Immature natural killer cell (primary cell): ENCODE measurements around the gene RNF220. TPM values are rescaled to one million over a fixed set of nuclear protein-coding genes. Genes with fewer than 3 reads are reported as not detected.
A peak's percentile ranks its signal among the peaks of the same experiment; 100 is the strongest.

ENCODE experiments used
- DNase-seq, 3 donors: peaks; one replicate each; pipeline ENCODE4 v3.0.0; 2022; ENCODE audit warnings: mixed read lengths in 1 of 3
- H3K27ac Mint-ChIP-seq, 6 donors: one replicate each; pipeline ENCODE4 v1.8.0; 2020; ENCODE audit warnings: mixed read lengths in 6 of 6, mild to moderate bottlenecking in 5 of 6, inconsistent platforms in 4 of 6, moderate library complexity in 3 of 6
- H3K27me3 Mint-ChIP-seq, 3 donors: one replicate each; pipeline ENCODE4 v1.8.0; 2020 to 2021; ENCODE audit warnings: low read depth in 3 of 3, mild to moderate bottlenecking in 3 of 3, mixed read lengths in 3 of 3, moderate library complexity in 3 of 3, inconsistent platforms in 1 of 3
- H3K36me3 Mint-ChIP-seq, 3 donors: one replicate each; pipeline ENCODE4 v1.8.0; 2020; ENCODE audit warnings: mixed read lengths in 3 of 3, inconsistent platforms in 2 of 3, mild to moderate bottlenecking in 2 of 3
- H3K4me1 Mint-ChIP-seq, 2 donors: one replicate each; pipeline ENCODE4 v1.8.0; 2020; ENCODE audit warnings: inconsistent platforms in 2 of 2, mild to moderate bottlenecking in 2 of 2, mixed read lengths in 2 of 2, moderate library complexity in 1 of 2
- H3K4me3 Mint-ChIP-seq, 5 donors: one replicate each; pipeline ENCODE4 v1.8.0; 2020; ENCODE audit warnings: mild to moderate bottlenecking in 5 of 5, mixed read lengths in 5 of 5, inconsistent platforms in 3 of 5, moderate library complexity in 3 of 5
- H3K9me3 Mint-ChIP-seq, 6 donors: one replicate each; pipeline ENCODE4 v1.8.0; 2020; ENCODE audit warnings: mild to moderate bottlenecking in 6 of 6, mixed read lengths in 6 of 6, inconsistent platforms in 4 of 6, moderate library complexity in 3 of 6
- polyA plus RNA-seq, 3 donors: library from polyadenylated mRNA; unstranded; fragments of 300-500 nt; fragmentation: Illumina TruSeq; gene quantifications; one replicate each; pipeline ENCODE4 v1.2.3, GENCODE V29; 2021

The RNF220 gene
- polyA plus RNA-seq, 3 donors from 2014 or later: 69.4 to 107 (median 83.2) TPM

DNA sequence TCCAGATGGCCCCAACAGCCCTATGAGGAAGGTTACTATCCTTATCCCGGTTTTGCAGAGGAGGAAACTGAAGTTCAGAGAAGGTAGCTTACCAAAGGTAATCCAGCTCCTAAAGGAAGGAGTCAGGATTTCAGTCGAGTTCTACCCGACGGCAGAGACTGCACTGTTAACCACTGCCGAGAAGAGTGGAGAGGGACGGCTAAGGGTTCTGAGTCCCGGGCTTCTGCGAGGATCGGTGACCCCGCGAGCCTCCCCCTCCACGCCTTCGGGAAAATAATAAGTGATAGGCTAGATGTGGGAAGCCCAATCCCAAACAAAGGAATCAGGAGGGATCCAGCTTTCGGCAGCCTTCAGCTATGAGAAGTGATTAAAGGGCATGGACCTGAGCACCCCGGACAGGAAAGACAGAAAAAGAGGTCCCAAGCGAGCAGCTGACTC is 268.6 kb downstream of the RNF220 start:
- peaks cover 2 to 5% (median 2%) of the 10 kb centered on the region in 3 donors for H3K27me3 Mint-ChIP-seq
- H3K4me3 Mint-ChIP-seq: peak overlapping the region; percentile 88 to 95 (median 93)
- H3K4me1 Mint-ChIP-seq: peaks cover 27 to 32% of the 10 kb centered on the region in 2 donors
- peak overlapping the region; percentile 84 to 93 (median 88) for H3K27ac Mint-ChIP-seq
- H3K36me3 Mint-ChIP-seq: peaks cover 0 to 8% (median 0%) of the 10 kb centered on the region in 3 donors
- no peaks in the 10 kb centered on the region for H3K9me3 Mint-ChIP-seq
- DNase-seq: peak in 1 of 3 donors; percentile 3

DNA sequence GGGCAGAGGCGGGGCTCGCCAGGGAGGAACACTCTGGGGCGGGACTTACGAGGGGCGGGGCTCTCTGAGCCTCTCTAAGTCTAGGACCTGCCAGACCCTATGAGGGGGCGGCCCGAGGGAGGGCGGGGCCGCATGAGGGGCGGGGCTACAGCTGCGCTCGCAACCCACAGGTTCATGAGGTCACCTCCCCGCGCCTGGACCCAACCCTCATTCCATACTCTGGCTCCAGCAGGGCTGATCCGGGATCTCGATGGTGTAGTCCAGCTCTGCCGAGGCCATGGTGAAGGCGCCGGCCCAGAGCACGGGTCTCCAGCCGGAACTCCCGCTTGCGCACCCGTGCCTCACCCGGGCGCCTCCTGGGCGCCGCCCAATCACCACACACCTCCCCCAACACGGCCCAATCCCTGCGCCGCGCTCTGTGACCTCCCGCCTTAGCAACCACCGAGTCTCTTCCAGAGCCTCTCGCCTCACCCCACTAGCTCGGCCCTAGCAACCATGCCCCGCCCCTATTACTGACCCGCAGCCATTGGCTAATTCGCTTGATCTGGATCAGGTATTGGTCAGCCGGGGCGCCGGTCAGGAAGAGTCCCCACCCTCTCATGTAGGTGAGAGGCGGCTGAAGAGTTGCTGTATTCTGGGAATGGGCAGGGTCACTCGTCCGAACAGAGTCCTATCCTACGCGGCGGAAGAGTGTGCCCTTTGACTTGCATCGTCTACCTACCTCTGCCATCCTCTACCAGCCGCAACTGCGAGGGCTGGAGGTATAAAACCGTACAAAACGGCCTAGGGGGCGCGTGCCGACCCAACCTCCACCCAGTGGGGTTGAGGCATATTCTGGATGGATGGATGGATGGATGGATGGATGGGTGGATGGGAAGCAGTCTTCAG is 269.3 kb downstream of the RNF220 start, which contains the start of the genes ARMH1 and TMEM53:
ARMH1 (plus strand) TSS at position 602 of the 888 bp plus-strand sequence. CDS start 14,984 bp downstream, outside the sequence.
TMEM53 (minus strand) TSS at position 369 of the 888 bp plus-strand sequence; CDS start at position 279, 90 bp downstream.
- Mint-ChIP-seq H3K4me3 (peak within 1 kb of the TSS; percentile 88 to 95 (median 93)), H3K27me3 (peaks cover 2 to 5% (median 2%) of the 10 kb centered on the region in 3 donors), H3K27ac (peak within 1 kb of the TSS; percentile 84 to 93 (median 90)), H3K9me3 (no peaks in the 10 kb centered on the region), H3K36me3 (peaks cover 0 to 8% (median 0%) of the 10 kb centered on the region in 3 donors), H3K4me1 (peaks cover 27 to 32% of the 10 kb centered on the region in 2 donors)
- peak; percentile 97 to 99 (median 98) for DNase-seq

DNA sequence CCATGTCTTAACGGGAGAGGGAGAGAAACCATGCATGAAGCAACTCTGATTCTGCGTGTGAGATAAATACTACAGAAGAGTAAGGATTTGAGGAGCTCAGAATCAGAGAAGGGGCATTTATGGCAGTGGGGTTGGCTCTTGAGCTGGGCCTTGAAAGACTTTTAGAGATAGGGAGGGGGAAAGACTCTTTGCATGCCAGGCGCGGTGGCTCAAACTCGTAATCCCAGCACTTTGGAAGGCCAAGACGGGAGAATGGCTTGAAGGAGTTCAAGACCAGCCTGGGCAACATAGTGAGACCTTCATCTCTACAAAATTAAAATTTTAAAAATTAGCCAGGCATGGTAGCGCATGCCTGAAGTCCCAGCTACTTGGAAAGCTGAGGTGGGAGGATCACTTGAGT is 270.1 kb downstream of the RNF220 start:
- DNase-seq: no peak
- Mint-ChIP-seq H3K4me1 (peaks cover 27 to 32% of the 10 kb centered on the region in 2 donors), H3K9me3 (no peaks in the 10 kb centered on the region), H3K27me3 (peaks cover 2 to 5% (median 2%) of the 10 kb centered on the region in 3 donors), H3K36me3 (peaks cover 0 to 6% (median 0%) of the 10 kb centered on the region in 3 donors), H3K27ac (peak overlapping the region; percentile 84 to 93 (median 90)), H3K4me3 (peak overlapping the region; percentile 88 to 95 (median 93))

DNA sequence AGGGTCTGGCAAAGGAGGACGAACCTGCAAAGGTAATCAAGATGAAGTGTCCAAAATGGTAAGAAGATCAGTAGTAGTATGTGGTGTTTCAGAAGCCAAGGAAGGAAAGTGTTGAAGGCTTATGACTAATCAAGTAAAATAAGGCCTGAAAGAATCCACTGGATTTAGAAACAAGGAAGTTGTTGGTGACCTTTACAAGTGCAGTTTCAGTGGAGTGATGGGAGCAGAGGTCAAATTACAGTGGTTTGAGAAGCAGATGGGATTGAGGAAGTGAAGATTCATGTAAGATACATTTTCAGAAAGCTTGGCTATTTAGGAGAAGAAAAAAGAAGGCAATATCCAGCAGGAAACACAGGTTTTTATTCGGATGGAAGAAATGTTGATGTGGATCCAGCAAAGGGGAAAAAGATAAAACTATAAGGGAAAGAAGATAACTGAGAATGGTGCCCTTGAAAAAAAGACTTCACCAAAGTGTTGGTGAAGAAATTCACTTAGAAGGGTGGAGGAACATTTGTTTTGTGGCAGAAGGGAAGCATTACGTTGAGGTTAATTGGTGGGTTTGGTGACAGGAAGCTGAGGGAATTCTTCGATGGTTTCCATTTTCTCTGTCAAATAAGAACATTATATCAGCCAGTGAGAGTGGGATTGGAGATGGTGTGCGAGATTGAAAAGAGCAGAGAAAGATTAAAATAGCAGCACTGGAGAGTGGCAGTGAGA is 271.6 kb downstream of the RNF220 start:
- Mint-ChIP-seq H3K4me1 (peaks cover 27 to 32% of the 10 kb centered on the region in 2 donors), H3K36me3 (no peaks in the 10 kb centered on the region), H3K4me3 (no peak overlapping the region), H3K27ac (no peak overlapping the region), H3K9me3 (no peaks in the 10 kb centered on the region), H3K27me3 (peaks cover 2 to 5% (median 4%) of the 10 kb centered on the region in 3 donors)
- DNase-seq: no peak

DNA sequence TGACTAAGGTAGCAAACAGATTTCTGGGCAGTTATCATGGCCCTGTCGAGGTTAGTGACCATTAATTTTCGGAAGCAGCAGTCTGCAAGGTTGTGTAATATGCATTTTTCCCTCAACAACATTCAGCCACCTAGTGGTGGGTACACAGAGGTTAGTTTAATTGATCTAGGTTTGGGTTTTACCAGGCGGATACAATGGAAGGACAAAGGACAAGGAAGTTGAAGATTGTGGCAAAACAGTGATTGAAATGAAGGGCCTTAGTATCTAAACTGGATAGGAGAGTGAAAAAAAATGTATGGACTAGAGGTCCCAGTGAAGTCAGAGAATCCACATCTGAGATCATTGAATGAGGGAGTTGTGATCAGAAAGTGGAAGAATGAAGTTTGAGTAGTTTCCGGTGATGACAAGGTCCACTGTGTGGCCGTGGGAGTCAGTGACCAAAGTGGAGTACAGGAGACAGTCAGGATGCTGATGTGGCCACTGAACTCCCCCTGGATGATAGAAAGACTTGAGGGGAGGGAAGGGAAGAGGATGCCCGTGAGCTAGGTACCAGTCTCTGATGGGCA is 272.2 kb downstream of the RNF220 start:
- Mint-ChIP-seq H3K36me3 (no peaks in the 10 kb centered on the region), H3K4me3 (no peak overlapping the region), H3K9me3 (no peaks in the 10 kb centered on the region), H3K4me1 (peaks cover 22 to 26% of the 10 kb centered on the region in 2 donors), H3K27ac (no peak overlapping the region), H3K27me3 (peaks cover 2 to 5% (median 4%) of the 10 kb centered on the region in 3 donors)
- peak in 1 of 3 donors; percentile 7 for DNase-seq

DNA sequence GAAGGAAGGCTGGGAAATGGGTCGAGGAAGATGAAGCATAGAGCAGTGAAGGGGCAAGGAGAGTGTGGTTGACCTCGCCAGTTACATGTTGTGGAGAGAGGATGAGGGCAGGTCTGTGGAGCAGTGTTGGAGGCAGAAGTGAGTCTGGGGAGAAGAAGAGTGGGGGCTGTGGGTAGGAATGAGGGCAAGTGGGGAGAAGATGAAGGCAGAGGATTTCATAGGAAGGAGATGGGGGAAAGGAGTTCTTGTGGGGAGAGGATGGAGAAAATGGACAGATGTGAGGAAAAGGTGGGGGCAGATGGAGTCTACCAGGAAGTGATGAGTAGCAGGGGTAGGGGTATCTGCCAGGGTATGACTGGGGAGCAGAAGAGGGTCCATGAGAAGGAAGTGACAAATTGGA is 273.1 kb downstream of the RNF220 start:
- Mint-ChIP-seq H3K9me3 (no peaks in the 10 kb centered on the region), H3K4me3 (no peak overlapping the region), H3K4me1 (peaks cover 17% of the 10 kb centered on the region in 2 donors), H3K27me3 (peaks cover 2 to 5% (median 5%) of the 10 kb centered on the region in 3 donors), H3K27ac (no peak overlapping the region), H3K36me3 (no peaks in the 10 kb centered on the region)
- no peak for DNase-seq

DNA sequence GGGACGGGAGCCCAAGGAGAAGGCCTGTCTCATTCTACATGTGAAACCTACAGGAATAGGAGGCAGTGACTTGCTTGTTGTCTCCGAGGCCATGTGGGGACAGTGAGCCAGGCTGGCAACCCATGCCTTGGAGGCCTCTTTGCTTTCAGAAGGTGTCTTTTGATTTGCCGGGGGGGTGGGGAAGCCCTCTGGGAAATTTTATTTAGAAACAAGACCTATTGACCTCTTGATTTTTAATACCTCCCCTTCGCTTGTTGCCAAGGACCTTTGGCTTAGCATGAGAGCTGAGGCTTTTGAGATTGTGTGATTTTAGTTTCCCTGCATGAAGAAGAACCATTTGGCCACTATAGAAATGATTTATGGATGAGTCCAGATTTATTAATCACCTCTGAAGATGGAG is 273.6 kb downstream of the RNF220 start:
- H3K36me3 Mint-ChIP-seq: no peaks in the 10 kb centered on the region
- DNase-seq: no peak
- H3K9me3 Mint-ChIP-seq: no peaks in the 10 kb centered on the region
- H3K4me3 Mint-ChIP-seq: no peak overlapping the region
- H3K4me1 Mint-ChIP-seq: peaks cover 12% of the 10 kb centered on the region in 2 donors
- no peak overlapping the region for H3K27ac Mint-ChIP-seq
- peaks cover 2 to 5% (median 2%) of the 10 kb centered on the region in 3 donors for H3K27me3 Mint-ChIP-seq

DNA sequence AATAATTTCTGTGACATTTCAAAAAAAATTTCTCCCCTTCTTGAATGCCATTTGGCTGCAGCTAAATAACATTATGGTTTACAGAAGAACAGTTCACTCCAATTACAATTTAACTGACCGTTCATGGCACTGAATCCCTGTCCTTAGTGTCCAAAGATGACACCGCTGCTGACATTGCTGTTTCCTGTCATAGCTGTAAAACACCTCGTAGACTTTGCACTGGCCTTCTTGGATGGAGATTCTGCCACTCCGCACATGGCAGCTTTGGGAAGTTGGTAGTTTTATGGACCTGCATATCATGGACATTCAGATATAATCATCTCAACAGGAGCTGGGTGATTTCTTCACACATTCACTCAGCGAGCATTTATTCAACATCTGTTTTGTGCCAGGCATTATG is 274.4 kb downstream of the RNF220 start:
- DNase-seq: no peak
- H3K4me3 Mint-ChIP-seq: no peak overlapping the region

DNA sequence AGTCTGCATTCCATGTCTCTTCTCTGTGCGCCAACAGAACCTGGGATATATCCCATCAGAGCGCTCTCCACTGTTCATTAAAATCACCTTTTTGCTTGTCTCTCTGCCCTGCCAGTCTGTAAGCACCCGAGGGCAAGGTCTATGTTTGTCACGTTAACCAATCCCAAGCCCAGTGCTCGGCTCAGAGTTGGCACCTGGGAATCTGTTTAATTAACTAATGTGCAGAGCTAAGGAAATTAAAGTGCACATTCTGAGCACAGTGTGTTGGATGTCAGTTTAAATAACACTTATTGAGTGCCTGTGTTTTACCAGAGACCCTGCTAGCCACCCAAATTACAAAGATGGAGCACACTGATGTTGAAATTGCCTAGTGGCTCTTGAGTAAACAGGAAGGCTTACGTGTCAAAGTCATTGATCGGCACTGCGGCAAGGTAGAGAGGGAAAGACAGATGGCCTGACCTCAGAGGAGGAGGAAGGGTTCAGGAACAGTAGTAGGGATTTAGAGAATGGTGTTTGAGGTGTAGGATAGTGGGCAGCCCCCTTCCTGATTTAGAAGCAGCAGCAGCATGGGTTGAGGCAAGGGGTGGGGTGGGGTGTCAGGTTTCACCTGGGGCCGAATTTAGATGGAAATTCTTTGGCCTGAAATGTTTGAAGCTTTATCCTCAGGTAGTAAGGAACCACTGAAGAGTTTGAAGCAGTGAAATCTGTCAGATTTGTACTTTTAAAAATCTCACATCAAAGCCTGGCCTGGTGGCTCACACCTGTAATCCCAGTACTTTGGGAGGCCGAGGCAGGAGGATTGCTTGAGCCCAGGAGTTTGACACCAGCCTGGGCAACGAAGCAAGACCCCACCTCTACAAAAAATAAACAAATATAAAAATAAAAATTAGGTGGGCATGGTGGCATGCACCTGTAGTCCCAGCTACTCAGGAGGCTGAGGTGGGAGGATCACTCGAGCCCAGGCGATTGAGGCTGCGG is 277.1 kb downstream of the RNF220 start:
- Mint-ChIP-seq H3K27me3 (peaks cover 0 to 4% (median 1%) of the 10 kb centered on the region in 3 donors), H3K4me3 (no peak overlapping the region), H3K4me1 (no peaks in the 10 kb centered on the region), H3K9me3 (no peaks in the 10 kb centered on the region), H3K27ac (no peak overlapping the region), H3K36me3 (no peaks in the 10 kb centered on the region)
- no peak for DNase-seq

More for the DNA sequence above, 274.4 kb downstream of the RNF220 start:
- no peaks in the 10 kb centered on the region for H3K36me3 Mint-ChIP-seq
- H3K27me3 Mint-ChIP-seq: peaks cover 0 to 4% (median under 1%) of the 10 kb centered on the region in 3 donors
- H3K4me1 Mint-ChIP-seq: peaks cover 7 to 8% of the 10 kb centered on the region in 2 donors
- H3K9me3 Mint-ChIP-seq: no peaks in the 10 kb centered on the region
- H3K27ac Mint-ChIP-seq: no peak overlapping the region

DNA sequence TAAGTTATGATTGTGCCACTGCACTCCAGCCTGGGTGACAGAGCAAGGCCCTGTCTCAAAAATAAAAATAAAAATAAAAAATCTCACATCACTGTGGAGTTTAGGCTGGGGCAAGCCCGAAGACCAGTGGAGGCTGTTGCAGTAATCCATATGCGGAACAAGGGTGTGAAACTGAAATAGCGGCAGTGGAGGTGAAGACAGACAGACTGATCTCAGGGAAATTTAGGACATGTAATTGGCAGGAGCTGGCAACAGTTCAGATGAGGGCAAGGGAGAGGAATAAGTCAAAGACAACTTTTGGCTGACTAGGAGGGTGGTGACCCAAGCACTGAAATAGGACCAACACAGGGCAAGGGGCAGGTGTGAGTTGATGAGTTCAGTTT is 277.8 kb downstream of the RNF220 start:
- no peak for DNase-seq
- H3K27ac Mint-ChIP-seq: peak overlapping the region in 2 of 6 donors; percentile 4 to 22
- peaks cover 0 to 4% (median 1%) of the 10 kb centered on the region in 3 donors for H3K27me3 Mint-ChIP-seq
- no peaks in the 10 kb centered on the region for H3K36me3 Mint-ChIP-seq
- no peaks in the 10 kb centered on the region for H3K4me1 Mint-ChIP-seq
- H3K9me3 Mint-ChIP-seq: no peaks in the 10 kb centered on the region
- H3K4me3 Mint-ChIP-seq: no peak overlapping the region

DNA sequence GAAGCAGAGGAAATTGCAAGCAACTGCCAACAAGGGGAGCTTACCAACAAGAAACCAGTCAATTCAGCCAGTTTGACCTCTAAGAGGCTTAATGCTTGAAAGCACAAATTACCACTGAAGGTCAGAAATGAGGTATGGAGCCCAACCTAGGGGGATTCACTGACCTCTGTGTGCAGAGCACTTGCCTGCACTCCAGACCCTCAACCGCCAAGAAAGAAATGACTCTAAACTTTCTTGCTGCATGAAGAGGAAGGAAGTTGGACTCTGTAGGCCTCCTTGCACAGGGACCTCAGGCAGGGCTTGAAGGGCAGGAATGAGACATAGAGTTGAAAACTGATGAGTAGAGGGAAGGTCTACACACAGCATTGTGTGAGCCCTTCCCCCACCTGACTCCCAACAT is 279.5 kb downstream of the RNF220 start:
- Mint-ChIP-seq H3K27ac (no peak overlapping the region), H3K27me3 (peaks cover 0 to 4% (median 1%) of the 10 kb centered on the region in 3 donors), H3K4me1 (no peaks in the 10 kb centered on the region), H3K9me3 (no peaks in the 10 kb centered on the region), H3K4me3 (no peak overlapping the region), H3K36me3 (no peaks in the 10 kb centered on the region)
- DNase-seq: no peak

DNA sequence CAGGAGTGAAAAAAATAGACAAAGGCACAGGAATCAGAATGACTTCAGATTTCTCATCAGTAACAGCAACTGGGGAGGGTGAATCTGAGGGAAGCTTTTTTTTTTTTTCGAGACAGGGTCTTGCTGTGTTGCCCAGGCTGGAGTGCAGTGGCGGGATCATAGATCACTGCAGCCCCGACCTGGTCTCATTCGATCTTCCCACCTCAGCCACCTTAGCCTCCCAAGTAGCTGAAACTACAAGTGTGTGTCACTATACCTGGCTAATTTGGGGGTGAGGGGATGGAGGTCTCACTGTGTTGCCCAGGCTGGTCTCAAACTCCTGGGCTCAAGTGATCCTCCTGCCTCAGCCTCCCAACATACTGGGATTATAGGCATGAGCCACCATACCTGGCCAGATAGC is 280.2 kb downstream of the RNF220 start:
- Mint-ChIP-seq H3K9me3 (no peaks in the 10 kb centered on the region), H3K27ac (no peak overlapping the region), H3K27me3 (peaks cover 0 to 4% (median 3%) of the 10 kb centered on the region in 3 donors), H3K4me1 (no peaks in the 10 kb centered on the region), H3K4me3 (no peak overlapping the region), H3K36me3 (no peaks in the 10 kb centered on the region)
- no peak for DNase-seq
